ENCODE data around the gene GRM8. TPM values are rescaled to one million over a fixed set of nuclear protein-coding genes. Genes with fewer than 3 reads are reported as not detected.
A peak's percentile ranks its signal among the peaks of the same experiment; 100 is the strongest.

The GRM8 gene
- not detected in 2 replicates for polyA plus RNA-seq (2011; rRNA removed)
- 0.01 TPM in 1 of 2 replicates, not detected in the other for polyA plus RNA-seq (2012; cell fraction: cytosol; rRNA removed)
- 0.07 TPM in 1 of 2 replicates, not detected in the other for polyA plus RNA-seq (2012; cell fraction: nucleus; rRNA removed)
- 0.06 TPM in 1 of 3 replicates, not detected in the others for polyA plus RNA-seq (2017; fragmentation: RNase III; extraction: RNeasy Plus Mini Kit Qiagen cat#74134 plus additional on column Dnase treatment)
- polyA minus RNA-seq (2011; rRNA and poly(A)+ RNA removed), result not detected in 2 replicates

GRCh38 chr7:127252778-127253280, at the start of gene GRM8:
TSS of gene GRM8 (minus strand) at chr7:127252941.
- Histone ChIP-seq H3K4me2 (peak within 1 kb of the TSS; percentile 99), H3K27ac (peak within 1 kb of the TSS; percentile 41 to 76), H3K4me1 (peaks cover 14% of the 10 kb centered on the region), H3K9me3 (no peaks in the 10 kb centered on the region), H3K4me3 (peak within 1 kb of the TSS; percentile 56)
- FAIRE-seq, result no peak
- TF ChIP-seq HDAC2 (IDR thresholded peaks at IDR 0.05) (0 out of 2 replicates have a peak, but pooled peaks have one; percentile 36), ZNF302 (CRISPR knock-in tag; IDR thresholded peaks at IDR 0.05) (no peak), PHF8 (IDR thresholded peaks at IDR 0.05; ENCODE audit: borderline replicate concordance, low read depth) (0 out of 2 replicates have a peak, but pooled peaks have one; percentile 3)
- ATAC-seq, result peak; percentile 36 to 64
- CTCF ChIA-PET, result interaction anchor here (0.7 to 2.1 kb wide), 4 partner anchors 9 to 145 kb away, joined by 3 to 12 read pairs (median 4); no protein-coding TSS in a partner anchor
- peak; percentile 13 to 21 for DNase-seq (ENCODE audit: low read depth in 1 of 2, low spot score in 1 of 2)
- POLR2A ChIA-PET, result no interaction called here
- WGBS (ENCODE audit: missing lambda C conversion rate), result 3% methylated on average over 9 of the region's 62 CpGs

- ATAC-seq (no peak), DNase-seq (ENCODE audit: low read depth in 1 of 2, low spot score in 1 of 2) (no peak), FAIRE-seq (no peak)
- TF ChIP-seq TP53 (CRISPR knock-in tag; IDR thresholded peaks at IDR 0.05) (no peak), GATA3 (IDR thresholded peaks at IDR 0.05; ENCODE audit: borderline replicate concordance) (no peak), CHD2 (IDR thresholded peaks at IDR 0.05; ENCODE audit: low read length, partially characterized antibody) (no peak), RAD21 (conservative IDR thresholded peaks at IDR 0.05 in 1 of 2, IDR thresholded peaks at IDR 0.05 in 1 of 2) (no peak)
- POLR2A ChIA-PET, result no interaction called here
- H3K4me3 ChIP-seq, result no peak overlapping the region
- no peaks in the 10 kb centered on the region for H3K4me1 ChIP-seq
- no peak overlapping the region for H3K27ac ChIP-seq
- H3K4me2 ChIP-seq, result no peak overlapping the region
- CTCF ChIA-PET, result no interaction called here
- H3K9me3 ChIP-seq, result no peaks in the 10 kb centered on the region
- 39% methylated on average over 1 of the region's 1 CpG for WGBS (ENCODE audit: missing lambda C conversion rate)
These were observed 38.1 kb upstream of the GRM8 start for GRCh38 chr7:127290801-127291361.

DNA sequence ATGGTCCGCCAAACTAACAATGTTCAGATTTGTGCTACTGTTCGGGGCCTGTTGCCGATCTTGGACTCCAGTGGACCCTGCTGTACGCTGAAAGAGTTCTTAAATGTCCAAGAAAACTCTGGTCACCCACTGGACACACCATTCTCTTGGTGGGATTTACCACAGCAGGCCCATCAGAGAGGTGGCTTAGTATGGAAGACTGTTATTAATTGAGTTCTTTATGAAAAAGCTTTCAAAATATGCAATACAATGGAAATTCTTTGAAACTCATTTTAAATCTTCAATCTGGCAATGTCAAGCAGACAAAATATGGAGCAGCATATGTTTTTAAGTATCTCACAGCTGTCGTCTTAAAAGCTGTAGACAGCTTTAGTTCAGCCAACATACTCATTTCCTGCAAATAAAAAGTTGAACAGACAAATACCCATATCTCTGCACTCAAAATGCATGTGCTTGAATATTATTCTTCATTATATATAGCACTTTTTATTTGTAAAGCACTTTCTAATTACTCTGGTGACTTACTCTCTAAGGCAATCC, 37.4 kb upstream of the GRM8 start:
- no peak for ATAC-seq
- Histone ChIP-seq H3K4me2 (no peak overlapping the region), H3K4me3 (no peak overlapping the region), H3K4me1 (no peaks in the 10 kb centered on the region), H3K9me3 (no peaks in the 10 kb centered on the region), H3K27ac (no peak overlapping the region)
- no peak for DNase-seq (ENCODE audit: low read depth in 1 of 2, low spot score in 1 of 2)
- WGBS (ENCODE audit: missing lambda C conversion rate), result 15% methylated on average over 5 of the region's 5 CpGs
- POLR2A ChIA-PET, result no interaction called here
- CTCF ChIA-PET, result no interaction called here
- no peak for FAIRE-seq
- TF ChIP-seq, protein P1, sequence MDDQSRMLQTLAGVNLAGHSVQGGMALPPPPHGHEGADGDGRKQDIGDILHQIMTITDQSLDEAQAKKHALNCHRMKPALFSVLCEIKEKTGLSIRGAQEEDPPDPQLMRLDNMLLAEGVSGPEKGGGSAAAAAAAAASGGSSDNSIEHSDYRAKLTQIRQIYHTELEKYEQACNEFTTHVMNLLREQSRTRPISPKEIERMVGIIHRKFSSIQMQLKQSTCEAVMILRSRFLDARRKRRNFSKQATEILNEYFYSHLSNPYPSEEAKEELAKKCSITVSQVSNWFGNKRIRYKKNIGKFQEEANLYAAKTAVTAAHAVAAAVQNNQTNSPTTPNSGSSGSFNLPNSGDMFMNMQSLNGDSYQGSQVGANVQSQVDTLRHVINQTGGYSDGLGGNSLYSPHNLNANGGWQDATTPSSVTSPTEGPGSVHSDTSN (IDR thresholded peaks at IDR 0.05), result no peak
- TF ChIP-seq FOXS1 (CRISPR knock-in tag; IDR thresholded peaks at IDR 0.05) (no peak), HOXB5 (CRISPR knock-in tag; IDR thresholded peaks at IDR 0.05) (no peak), HMGXB4 (CRISPR knock-in tag; IDR thresholded peaks at IDR 0.05; ENCODE audit: borderline replicate concordance) (no peak), EHMT2 (IDR thresholded peaks at IDR 0.05; ENCODE audit: low read depth) (no peak)

- WGBS (ENCODE audit: missing lambda C conversion rate), result 21% methylated on average over 6 of the region's 6 CpGs
- Histone ChIP-seq H3K4me1 (no peaks in the 10 kb centered on the region), H3K27ac (no peak overlapping the region), H3K4me3 (no peak overlapping the region), H3K9me3 (no peaks in the 10 kb centered on the region), H3K4me2 (no peak overlapping the region)
- ATAC-seq, result no peak
- POLR2A ChIA-PET, result no interaction called here
- no peak for FAIRE-seq
- TF ChIP-seq USF2 (IDR thresholded peaks at IDR 0.05) (no peak), CHD4 (IDR thresholded peaks at IDR 0.05; ENCODE audit: borderline replicate concordance) (no peak), ZSCAN20 (CRISPR knock-in tag; IDR thresholded peaks at IDR 0.05) (no peak), CHD2 (IDR thresholded peaks at IDR 0.05; ENCODE audit: low read length, partially characterized antibody) (no peak), RARB (CRISPR knock-in tag; IDR thresholded peaks at IDR 0.05) (no peak), HDAC2 (IDR thresholded peaks at IDR 0.05) (no peak), PHF8 (IDR thresholded peaks at IDR 0.05; ENCODE audit: borderline replicate concordance, low read depth) (no peak), E2F6 (IDR thresholded peaks at IDR 0.05; ENCODE audit: borderline replicate concordance, low read depth) (no peak), POLR2A (IDR thresholded peaks at IDR 0.05; ENCODE audit: low read length) (no peak), HOXA7 (CRISPR knock-in tag; IDR thresholded peaks at IDR 0.05) (no peak), SMC3 (IDR thresholded peaks at IDR 0.05) (no peak), POLR2AphosphoS2 (conservative IDR thresholded peaks at IDR 0.05; ENCODE audit: low read length) (no peak), RAD21 (conservative IDR thresholded peaks at IDR 0.05 in 1 of 2, IDR thresholded peaks at IDR 0.05 in 1 of 2) (no peak), CEBPB (IDR thresholded peaks at IDR 0.05) (no peak), HOXB13 (CRISPR knock-in tag; IDR thresholded peaks at IDR 0.05; ENCODE audit: low read depth) (no peak), TFCP2L1 (CRISPR knock-in tag; IDR thresholded peaks at IDR 0.05) (no peak), ZFP36 (IDR thresholded peaks at IDR 0.05; ENCODE audit: borderline replicate concordance, partially characterized antibody) (no peak), NR3C1 (IDR thresholded peaks at IDR 0.05) (no peak)
- CTCF ChIA-PET, result no interaction called here
- peak in 1 of 2 experiments; percentile 6 for DNase-seq (ENCODE audit: low read depth in 1 of 2, low spot score in 1 of 2)
These were observed 34.4 kb upstream of the GRM8 start for GRCh38 chr7:127287133-127287532.
